T1000 (cell line): Measurements from ENCODE around the gene NEUROG1.

ENCODE experiments used
- DNase-seq: peaks from one replicate; lab custom pipeline; 2025; ENCODE audit warnings: mixed read lengths; lab: John Stamatoyannopoulos, UW

The NEUROG1 gene, protein sequence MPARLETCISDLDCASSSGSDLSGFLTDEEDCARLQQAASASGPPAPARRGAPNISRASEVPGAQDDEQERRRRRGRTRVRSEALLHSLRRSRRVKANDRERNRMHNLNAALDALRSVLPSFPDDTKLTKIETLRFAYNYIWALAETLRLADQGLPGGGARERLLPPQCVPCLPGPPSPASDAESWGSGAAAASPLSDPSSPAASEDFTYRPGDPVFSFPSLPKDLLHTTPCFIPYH

GRCh38 chr5:135535820-135536801 is at the start of gene NEUROG1:
TSS of gene NEUROG1 (minus strand) at chr5:135535964. CDS start at chr5:135535690, 274 bp downstream.
- no peak for DNase-seq

DNA sequence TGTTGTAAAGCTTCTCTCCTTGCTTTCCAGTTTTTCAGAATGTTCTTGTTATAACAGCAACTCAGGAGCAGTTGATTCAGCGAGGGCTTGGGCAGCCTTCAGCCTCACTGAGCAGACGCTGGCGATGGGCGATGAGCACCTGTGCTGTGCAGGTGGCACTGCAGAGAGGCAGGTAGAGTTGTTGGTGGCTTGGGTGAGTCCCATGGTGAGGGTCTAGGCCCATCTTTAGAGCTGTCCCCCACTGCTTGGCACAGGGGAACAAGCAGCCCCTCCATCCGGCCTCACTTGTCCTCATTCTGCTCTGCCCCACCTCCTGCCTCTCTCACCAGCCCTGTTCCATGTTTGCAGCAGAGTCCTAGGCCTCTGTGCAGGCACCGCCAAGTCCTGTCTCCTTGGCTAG is 49.2 kb upstream of the NEUROG1 start:
- no peak for DNase-seq

DNA sequence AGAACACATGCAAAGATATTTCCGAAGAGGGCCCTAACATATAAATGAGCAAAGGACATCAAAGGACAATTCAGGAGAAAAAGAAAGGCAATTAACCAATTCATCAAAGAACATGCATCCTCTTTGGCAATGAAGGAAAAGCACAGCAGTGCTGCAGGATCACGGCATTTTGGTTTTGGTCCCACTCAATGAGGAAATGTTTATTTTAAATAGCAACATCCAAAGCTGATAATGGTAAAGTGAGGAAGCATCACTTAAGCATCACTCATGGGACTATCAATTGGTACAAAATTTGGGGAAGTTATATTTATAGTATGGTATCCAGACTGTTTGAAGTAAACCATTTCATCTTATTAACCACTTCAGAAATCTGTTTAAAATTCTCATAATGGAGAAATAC is 48.5 kb upstream of the NEUROG1 start:
- no peak for DNase-seq

- DNase-seq, result no peak
These were observed 46.5 kb upstream of the NEUROG1 start for GRCh38 chr5:135582099-135582781.

GRCh38 chr5:135578685-135579341 is 43.0 kb upstream of the NEUROG1 start, which contains the start of gene CXCL14:
TSS of gene CXCL14 (minus strand) at chr5:135578991. CDS start at chr5:135578778, 213 bp downstream.
- DNase-seq, result peak; percentile 46

- no peak for DNase-seq
These were observed 42.5 kb upstream of the NEUROG1 start for GRCh38 chr5:135578305-135578684.

DNA sequence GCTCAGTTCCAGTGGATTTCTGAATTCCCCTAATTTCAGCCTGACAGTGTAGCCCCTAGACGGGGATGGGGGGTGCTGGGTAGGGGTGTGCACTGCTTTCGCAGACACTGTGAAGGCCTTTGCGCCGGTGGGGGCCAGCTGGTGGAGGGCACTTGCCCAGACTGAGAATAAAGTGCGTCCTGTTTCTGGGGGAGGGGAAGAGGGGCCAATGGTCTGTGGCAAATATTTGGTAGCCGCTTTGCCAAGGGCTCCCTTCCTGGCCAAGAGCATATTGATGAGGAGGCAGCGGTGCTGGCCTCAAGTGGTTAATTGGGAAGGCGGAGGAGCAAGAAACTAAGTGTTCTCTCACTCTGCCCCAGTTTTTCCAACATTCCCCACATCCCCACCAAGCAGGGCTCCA is 41.7 kb upstream of the NEUROG1 start:
- DNase-seq, result no peak

- no peak for DNase-seq
These were observed 40.4 kb upstream of the NEUROG1 start for GRCh38 chr5:135576075-135576599.

DNA sequence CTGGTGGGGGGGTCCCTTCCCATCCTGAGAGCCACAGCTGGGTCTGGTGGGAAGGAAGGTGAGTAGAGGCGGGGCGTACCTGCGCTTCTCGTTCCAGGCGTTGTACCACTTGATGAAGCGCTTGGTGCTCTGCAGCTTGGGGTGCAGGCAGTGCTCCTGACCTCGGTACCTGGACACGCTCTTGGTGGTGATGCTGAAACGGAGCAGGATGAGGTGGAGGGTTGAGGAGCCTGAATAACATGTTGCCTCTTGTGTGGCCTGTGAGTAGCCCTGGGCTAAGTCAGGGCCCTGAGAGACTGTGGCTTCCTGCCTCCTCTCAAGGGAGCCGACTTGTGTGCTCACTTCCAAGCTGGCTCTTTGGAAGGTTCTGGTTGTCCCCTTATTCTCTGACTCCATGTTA is 38.7 kb upstream of the NEUROG1 start:
- DNase-seq, result no peak

- no peak for DNase-seq
These were observed 36.1 kb upstream of the NEUROG1 start for GRCh38 chr5:135571902-135572301.

- no peak for DNase-seq
These were observed 35.4 kb upstream of the NEUROG1 start for GRCh38 chr5:135571066-135571609.

DNA sequence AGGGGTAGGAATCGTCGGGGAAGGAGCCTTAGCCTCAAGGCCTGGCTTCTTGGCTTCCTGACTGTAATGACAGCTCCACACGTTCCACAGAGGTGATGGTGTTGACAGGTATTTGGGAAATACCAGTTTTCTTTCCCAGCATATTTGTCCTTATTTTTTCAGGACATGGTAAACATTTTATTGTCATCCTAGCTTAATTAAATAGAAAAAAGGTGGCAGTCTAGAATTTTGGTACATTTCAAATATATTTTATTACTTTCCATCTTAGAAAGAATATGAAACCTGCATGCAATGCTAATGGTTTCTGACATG is 34.6 kb upstream of the NEUROG1 start:
- DNase-seq, result no peak

GRCh38 chr5:135569755-135570452 is 34.1 kb upstream of the NEUROG1 start:
- no peak for DNase-seq

- no peak for DNase-seq
These were observed 33.2 kb upstream of the NEUROG1 start for GRCh38 chr5:135568923-135569360.

- DNase-seq, result no peak
These were observed 32.5 kb upstream of the NEUROG1 start for GRCh38 chr5:135568246-135568645.

DNA sequence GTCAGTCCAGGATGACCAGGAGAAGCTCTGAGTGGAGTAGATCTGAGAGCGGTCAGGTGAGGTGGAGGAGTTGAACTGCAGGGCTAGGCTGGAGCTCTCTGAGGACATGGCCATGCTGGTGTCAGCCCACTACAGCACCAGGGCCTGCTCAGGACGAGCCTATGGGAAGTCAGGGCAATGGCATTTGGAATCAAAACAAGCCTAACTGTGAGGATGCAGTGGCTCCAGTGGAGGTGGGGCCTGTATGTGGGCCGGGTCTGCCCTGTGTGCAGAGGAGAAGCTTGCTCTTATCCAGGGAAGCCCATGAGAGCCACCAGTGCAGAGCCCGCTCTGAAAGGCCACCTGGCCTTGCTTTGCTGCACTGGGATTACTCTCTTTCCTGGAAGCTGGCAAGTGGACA is 31.9 kb upstream of the NEUROG1 start:
- DNase-seq, result no peak

DNA sequence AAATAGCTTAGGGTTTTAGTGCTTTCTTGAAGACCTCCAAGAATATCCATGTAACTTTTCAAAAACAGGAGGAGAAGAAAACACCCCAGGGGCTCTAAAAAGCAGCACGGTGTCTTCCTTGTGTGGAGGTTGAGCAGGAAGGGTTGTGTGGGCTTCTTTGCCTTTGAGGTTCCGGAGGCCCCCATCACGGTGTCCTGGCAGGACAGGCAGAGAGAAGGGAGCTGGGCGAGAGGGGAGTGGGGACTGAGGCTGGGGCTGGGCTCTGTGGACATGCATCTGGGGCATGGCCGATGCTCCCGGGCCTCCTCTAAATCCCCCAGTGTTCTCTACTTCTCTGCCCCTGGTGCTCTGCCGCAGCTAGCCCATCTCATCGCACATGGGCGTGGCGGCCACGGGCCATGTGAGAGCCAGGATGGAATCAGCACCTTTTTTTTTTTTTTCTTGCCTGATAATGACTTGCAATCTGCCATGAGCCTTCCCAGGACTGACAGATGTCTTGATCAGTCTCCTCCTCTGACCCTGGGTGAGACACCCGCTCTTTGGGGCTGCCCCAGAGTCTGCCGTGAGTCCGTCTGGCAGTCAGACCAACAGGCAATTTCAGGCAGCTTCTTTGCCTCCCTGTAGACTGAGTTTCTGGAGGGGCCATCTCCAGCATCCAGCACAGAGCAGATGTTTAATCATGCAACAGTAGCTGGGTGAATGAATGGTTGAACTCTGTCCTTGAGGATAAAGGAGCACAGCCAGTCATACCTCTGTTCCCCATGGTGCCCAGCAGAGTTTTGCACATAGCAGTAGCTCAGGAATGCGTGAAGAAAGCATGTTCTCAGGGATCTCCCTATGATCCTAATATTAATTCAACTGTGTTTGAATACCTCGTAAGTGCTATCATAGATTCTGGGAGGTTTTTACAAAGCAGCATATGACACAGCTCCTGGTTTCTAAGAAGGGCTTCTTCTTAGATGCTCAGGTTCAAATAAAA is 30.9 kb upstream of the NEUROG1 start:
- DNase-seq, result no peak

- peak; percentile 18 for DNase-seq
These were observed 30.1 kb upstream of the NEUROG1 start for GRCh38 chr5:135565725-135566421.

DNA sequence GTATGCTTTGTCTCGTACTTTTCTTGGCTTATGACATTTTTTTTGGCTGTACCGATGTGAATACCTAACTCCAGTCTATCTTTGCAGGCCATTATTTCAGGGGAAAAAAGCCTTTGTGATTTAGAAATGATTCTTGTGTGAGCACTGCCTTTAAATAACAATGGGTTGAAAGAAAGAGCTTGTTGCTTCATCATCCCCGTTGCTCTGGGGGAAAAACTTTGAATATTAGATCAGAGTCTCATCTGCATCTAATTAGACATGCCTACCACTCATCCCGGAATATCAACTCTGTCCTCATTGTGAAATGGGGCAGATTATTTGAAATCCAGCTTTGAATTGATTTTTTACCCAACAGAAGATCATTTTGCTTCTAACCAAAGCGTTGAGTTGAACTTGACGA is 29.5 kb upstream of the NEUROG1 start:
- DNase-seq, result no peak
